ENCODE measurements around the gene CEACAM1. TPM values are rescaled to one million over a fixed set of nuclear protein-coding genes. Genes with fewer than 3 reads are reported as not detected.

CEACAM1 gene
- total RNA-seq, 1 donor from 2014 or later = 13.8 TPM

GRCh38 chr19:42514449-42514848, 13.8 kb downstream of the CEACAM1 start:
- no peak for TF ChIP-seq CTCF (IDR thresholded peaks at IDR 0.05)
- Histone ChIP-seq H3K4me3 (no peak overlapping the region), H3K27me3 (ENCODE audit: low read depth) (no peaks in the 10 kb centered on the region), H3K36me3 (peaks cover 3% of the 10 kb centered on the region), H3K4me1 (no peaks in the 10 kb centered on the region), H3K27ac (no peak overlapping the region), H3K9me3 (no peaks in the 10 kb centered on the region)
- intact Hi-C loops (cut with DNase I) = no loop called here
- ATAC-seq = no peak
- no peak for DNase-seq

GRCh38 chr19:42512743-42513304, 15.5 kb downstream of the CEACAM1 start:
- Histone ChIP-seq H3K27me3 (ENCODE audit: low read depth) (no peaks in the 10 kb centered on the region), H3K36me3 (peaks cover 3% of the 10 kb centered on the region), H3K4me1 (no peaks in the 10 kb centered on the region), H3K9me3 (no peaks in the 10 kb centered on the region), H3K27ac (no peak overlapping the region), H3K4me3 (no peak overlapping the region)
- no peak for TF ChIP-seq CTCF (IDR thresholded peaks at IDR 0.05)
- ATAC-seq = no peak
- no peak for DNase-seq
- intact Hi-C loops (cut with DNase I) = no loop called here

- Histone ChIP-seq H3K36me3 (peaks cover 3% of the 10 kb centered on the region), H3K4me3 (no peak overlapping the region), H3K27ac (no peak overlapping the region), H3K4me1 (no peaks in the 10 kb centered on the region), H3K27me3 (ENCODE audit: low read depth) (no peaks in the 10 kb centered on the region), H3K9me3 (no peaks in the 10 kb centered on the region)
- ATAC-seq (no peak), DNase-seq (no peak)
- TF ChIP-seq CTCF (IDR thresholded peaks at IDR 0.05) = no peak
- intact Hi-C loops (cut with DNase I) = no loop called here
These were observed 16.1 kb downstream of the CEACAM1 start for GRCh38 chr19:42512130-42512636.

GRCh38 chr19:42511340-42511739, 16.9 kb downstream of the CEACAM1 start:
- no peak overlapping the region for H3K4me3 ChIP-seq
- no peak for TF ChIP-seq CTCF (IDR thresholded peaks at IDR 0.05)
- H3K9me3 ChIP-seq = no peaks in the 10 kb centered on the region
- ATAC-seq = no peak
- intact Hi-C loops (cut with DNase I) = no loop called here
- no peaks in the 10 kb centered on the region for H3K27me3 ChIP-seq (ENCODE audit: low read depth)
- peaks cover 3% of the 10 kb centered on the region for H3K36me3 ChIP-seq
- H3K4me1 ChIP-seq = no peaks in the 10 kb centered on the region
- DNase-seq = no peak
- no peak overlapping the region for H3K27ac ChIP-seq

GRCh38 chr19:42508892-42509444, 19.3 kb downstream of the CEACAM1 start:
- Histone ChIP-seq H3K36me3 (peaks cover 3% of the 10 kb centered on the region), H3K27me3 (ENCODE audit: low read depth) (no peaks in the 10 kb centered on the region), H3K4me1 (no peaks in the 10 kb centered on the region), H3K4me3 (no peak overlapping the region), H3K9me3 (no peaks in the 10 kb centered on the region), H3K27ac (no peak overlapping the region)
- no peak for TF ChIP-seq CTCF (IDR thresholded peaks at IDR 0.05)
- ATAC-seq (no peak), DNase-seq (no peak)
- intact Hi-C loops (cut with DNase I) = no loop called here
